ENCODE data around the gene SDHAF3. TPM values are rescaled to one million over a fixed set of nuclear protein-coding genes. Genes with fewer than 3 reads are reported as not detected.
"Not testable (repeated sequence)": the region's sequence is repeated elsewhere in the genome, so short reads cannot be mapped to it uniquely, and the experiment has no call there.

Gene SDHAF3
- total RNA-seq, 2 experiments from 2014 or later = 3.2 to 5.0 TPM

- Mint-ChIP-seq H3K4me3 (no peak overlapping the region), H3K36me3 (ENCODE audit: low read depth) (peaks cover 63% of the 10 kb centered on the region), H3K9me3 (no peaks in the 10 kb centered on the region), H3K27me3 (no peaks in the 10 kb centered on the region), H3K4me1 (ENCODE audit: low read depth) (peaks cover 6% of the 10 kb centered on the region), H3K27ac (no peak overlapping the region)
- Histone ChIP-seq H3K27me3 (ENCODE audit: control insufficient read depth in 1 of 2, insufficient read depth in 2 of 2, low read length in 2 of 2) (no peaks in the 10 kb centered on the region), H3K27ac (ENCODE audit: low read depth in 1 of 2, low read length in 2 of 2) (no peak overlapping the region), H3K36me3 (ENCODE audit: insufficient read depth, low read length) (peaks cover 11% of the 10 kb centered on the region), H3K9me3 (ENCODE audit: control insufficient read depth in 1 of 2, insufficient read depth in 1 of 2, low read length in 2 of 2) (peaks cover 0 to 7% of the 10 kb centered on the region in 2 experiments), H3K4me3 (ENCODE audit: low read length) (no peak overlapping the region), H3K4me1 (ENCODE audit: insufficient read depth, low read length) (no peaks in the 10 kb centered on the region)
- ATAC-seq (ENCODE audit: poor library complexity) (no peak), DNase-seq (no peak)
- CTCF ChIA-PET = interaction anchor here (0.8 to 1.5 kb wide), 2 partner anchors 11 to 23 kb away, joined by 3 read pairs; no protein-coding TSS in a partner anchor
- POLR2A ChIA-PET = no interaction called here
- intact Hi-C loops (cut with DNase I, micrococcal nuclease) = no loop called here
- no peak for TF ChIP-seq CTCF (IDR thresholded peaks at IDR 0.05)
Observed at GRCh38 chr7:97155897-97156418, 38.5 kb downstream of the SDHAF3 start.

- DNase-seq; H3K9me3 Mint-ChIP-seq; H3K27ac ChIP-seq (ENCODE audit: low read depth in 1 of 2, low read length in 2 of 2); H3K4me3 ChIP-seq (ENCODE audit: low read length); POLR2A ChIA-PET; H3K4me1 ChIP-seq (ENCODE audit: insufficient read depth, low read length); intact Hi-C loops (cut with DNase I, micrococcal nuclease); H3K27ac Mint-ChIP-seq; H3K4me3 Mint-ChIP-seq; H3K9me3 ChIP-seq (ENCODE audit: control insufficient read depth in 1 of 2, insufficient read depth in 1 of 2, low read length in 2 of 2); H3K4me1 Mint-ChIP-seq (ENCODE audit: low read depth); H3K27me3 Mint-ChIP-seq; H3K27me3 ChIP-seq (ENCODE audit: control insufficient read depth in 1 of 2, insufficient read depth in 2 of 2, low read length in 2 of 2); ATAC-seq (ENCODE audit: poor library complexity); CTCF ChIA-PET: not testable (repeated sequence)
- peaks cover 17% of the 10 kb centered on the region for H3K36me3 ChIP-seq (ENCODE audit: insufficient read depth, low read length)
- peaks cover 70% of the 10 kb centered on the region for H3K36me3 Mint-ChIP-seq (ENCODE audit: low read depth)
Observed at GRCh38 chr7:97159984-97160383, 42.5 kb downstream of the SDHAF3 start.

- H3K36me3 Mint-ChIP-seq (ENCODE audit: low read depth) = peaks cover 78% of the 10 kb centered on the region
- H3K27ac ChIP-seq (ENCODE audit: low read depth in 1 of 2, low read length in 2 of 2); H3K9me3 Mint-ChIP-seq; H3K4me1 ChIP-seq (ENCODE audit: insufficient read depth, low read length); intact Hi-C loops (cut with DNase I, micrococcal nuclease); H3K27ac Mint-ChIP-seq; CTCF ChIA-PET; ATAC-seq (ENCODE audit: poor library complexity); H3K9me3 ChIP-seq (ENCODE audit: control insufficient read depth in 1 of 2, insufficient read depth in 1 of 2, low read length in 2 of 2); H3K27me3 ChIP-seq (ENCODE audit: control insufficient read depth in 1 of 2, insufficient read depth in 2 of 2, low read length in 2 of 2); H3K4me3 ChIP-seq (ENCODE audit: low read length); POLR2A ChIA-PET; DNase-seq; H3K4me3 Mint-ChIP-seq; H3K27me3 Mint-ChIP-seq: not testable (repeated sequence)
- peaks cover 12% of the 10 kb centered on the region for H3K4me1 Mint-ChIP-seq (ENCODE audit: low read depth)
- H3K36me3 ChIP-seq (ENCODE audit: insufficient read depth, low read length) = peaks cover 17% of the 10 kb centered on the region
Observed at GRCh38 chr7:97161609-97162008, 44.1 kb downstream of the SDHAF3 start.

- Histone ChIP-seq H3K36me3 (ENCODE audit: insufficient read depth, low read length) (peaks cover 5% of the 10 kb centered on the region), H3K4me1 (ENCODE audit: insufficient read depth, low read length) (no peaks in the 10 kb centered on the region), H3K27ac (ENCODE audit: low read depth in 1 of 2, low read length in 2 of 2) (no peak overlapping the region), H3K27me3 (ENCODE audit: control insufficient read depth in 1 of 2, insufficient read depth in 2 of 2, low read length in 2 of 2) (no peaks in the 10 kb centered on the region), H3K9me3 (ENCODE audit: control insufficient read depth in 1 of 2, insufficient read depth in 1 of 2, low read length in 2 of 2) (no peaks in the 10 kb centered on the region), H3K4me3 (ENCODE audit: low read length) (no peak overlapping the region)
- Mint-ChIP-seq H3K27me3 (no peaks in the 10 kb centered on the region), H3K9me3 (peaks cover 2% of the 10 kb centered on the region), H3K27ac (no peak overlapping the region), H3K4me3 (no peak overlapping the region), H3K4me1 (ENCODE audit: low read depth) (peaks cover 12% of the 10 kb centered on the region), H3K36me3 (ENCODE audit: low read depth) (peaks cover 65% of the 10 kb centered on the region)
- DNase-seq (no peak), ATAC-seq (ENCODE audit: poor library complexity) (no peak)
- intact Hi-C loops (cut with DNase I, micrococcal nuclease) = no loop called here
- ChIA-PET POLR2A (no interaction called here), CTCF (no interaction called here)
- TF ChIP-seq CTCF (IDR thresholded peaks at IDR 0.05) = no peak
Observed at GRCh38 chr7:97166308-97166707, 48.8 kb downstream of the SDHAF3 start.

Data from CD4-positive, alpha-beta T cell (primary cell).